GM12892 (cell line): ENCODE data around the gene CPOX.

Source experiments
- DNase-seq: peaks from one replicate; pipeline ENCODE4 v3.0.0; 2011; ENCODE audit not compliant: insufficient read length
- FAIRE-seq: peaks from 2 replicates; lab custom pipeline; 2011; peaks lifted over from hg19 to GRCh38; lab: Jason Lieb, UNC
- POLR2A ChIP-seq: IDR thresholded peaks from 2 replicates; pipeline ENCODE4 v1.6.1; 2011; ENCODE audit warnings: low read depth, low read length, control low read depth
- POLR2AphosphoS5 ChIP-seq: IDR thresholded peaks from 2 replicates; pipeline ENCODE4 v1.6.1; 2011; ENCODE audit warnings: low read depth, low read length, control low read depth
- TAF1 ChIP-seq: IDR thresholded peaks from 2 replicates; pipeline ENCODE4 v1.6.1; 2011; ENCODE audit warnings: low read depth, mild to moderate bottlenecking, control low read depth, low read length, borderline replicate concordance

The CPOX gene

DNA sequence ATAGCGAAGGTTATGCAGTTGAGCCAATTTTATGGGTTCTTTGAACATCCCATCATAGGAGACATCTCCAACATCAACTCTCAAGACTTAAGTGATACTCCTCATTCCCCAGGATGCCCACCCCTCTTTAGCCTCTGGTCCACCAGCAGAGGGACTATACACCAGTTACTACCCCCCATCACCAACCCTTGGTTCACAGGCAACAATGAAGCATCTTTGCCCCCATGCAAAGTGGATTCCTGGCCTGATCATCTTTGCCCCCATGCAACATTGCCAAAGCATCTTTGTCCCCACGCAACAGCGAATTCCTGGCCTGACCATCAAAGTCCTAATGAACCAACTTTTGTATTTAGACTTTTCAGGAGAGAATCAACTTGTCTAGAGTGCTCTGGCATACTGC lies 42.6 kb downstream of the CPOX start:
- no peak for DNase-seq
- peak; percentile 81 for FAIRE-seq
- no peak; the same call in 1 of the 2 replicates for TF ChIP-seq POLR2A
- TF ChIP-seq POLR2AphosphoS5 = peak; percentile 54; the same call in 1 of the 2 replicates
- TF ChIP-seq TAF1 = no peak

DNA sequence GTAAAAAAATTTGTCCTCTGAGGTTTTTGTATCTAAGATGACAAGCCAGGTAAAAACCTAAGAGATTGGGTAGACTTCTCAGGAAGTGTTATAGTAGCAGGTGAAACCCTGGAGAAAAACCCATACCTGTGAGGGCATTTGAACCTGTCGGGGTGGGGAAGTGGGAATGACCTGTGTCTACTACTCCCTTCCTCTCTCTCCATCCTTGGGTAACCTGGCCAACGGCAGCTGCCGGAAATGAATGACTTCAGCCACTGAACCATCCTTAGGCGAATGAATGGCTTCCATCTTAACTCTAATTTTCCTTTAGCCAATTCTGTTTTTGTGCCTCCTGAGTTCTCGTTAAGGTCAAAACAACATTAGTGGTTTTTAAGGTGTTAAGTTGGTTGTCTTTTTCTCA lies 44.9 kb downstream of the CPOX start:
- no peak for TF ChIP-seq TAF1
- TF ChIP-seq POLR2A = 0 out of 2 replicates have a peak, but pooled peaks have one; percentile 40
- DNase-seq = no peak
- peak; percentile 60 for FAIRE-seq

DNA sequence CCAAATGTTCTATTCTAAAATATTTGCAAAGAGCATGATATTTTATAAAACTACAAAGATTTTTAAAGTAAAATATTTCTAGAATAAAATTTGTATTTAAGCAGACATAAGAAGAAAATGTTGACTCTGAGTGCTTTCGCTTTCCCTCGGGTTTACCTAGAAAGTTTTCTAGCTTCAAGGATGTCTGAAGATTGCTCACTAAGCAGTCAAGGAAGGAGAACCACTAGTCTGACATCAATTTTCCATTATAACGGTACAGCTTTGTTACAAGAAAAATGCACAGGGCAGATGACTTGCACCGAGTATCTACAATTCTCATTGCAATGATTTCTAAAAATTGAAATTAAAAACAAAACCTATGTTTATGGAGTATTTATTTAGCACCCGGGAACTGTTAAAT lies 47.5 kb downstream of the CPOX start:
- DNase-seq = no peak
- peak; percentile 90 for FAIRE-seq
- TF ChIP-seq TAF1 (no peak), POLR2AphosphoS5 (no peak), POLR2A (no peak)

DNA sequence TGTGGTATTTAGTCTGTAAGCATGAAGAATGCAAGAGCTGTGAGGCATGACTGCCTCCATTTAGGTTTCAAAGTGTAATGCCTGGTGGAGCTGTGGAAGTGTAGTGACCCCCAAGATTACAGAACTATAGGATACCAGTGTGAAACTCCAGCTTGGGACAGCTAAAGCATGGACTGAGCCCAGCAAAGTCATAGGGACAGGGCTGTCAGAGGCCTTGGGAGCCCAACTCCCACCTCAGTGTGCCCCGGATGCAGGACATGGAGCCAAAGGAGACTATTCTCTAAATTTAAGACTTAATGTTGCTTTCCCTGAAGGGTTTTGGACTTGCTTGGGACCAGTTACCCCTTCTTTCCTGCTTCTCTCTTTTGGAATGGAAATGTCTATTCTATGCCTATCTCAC lies 50.8 kb downstream of the CPOX start:
- FAIRE-seq (no peak), DNase-seq (no peak)
- TF ChIP-seq POLR2AphosphoS5 (peak; percentile 59; the same call in 1 of the 2 replicates), TAF1 (no peak), POLR2A (no peak; the same call in 1 of the 2 replicates)

DNA sequence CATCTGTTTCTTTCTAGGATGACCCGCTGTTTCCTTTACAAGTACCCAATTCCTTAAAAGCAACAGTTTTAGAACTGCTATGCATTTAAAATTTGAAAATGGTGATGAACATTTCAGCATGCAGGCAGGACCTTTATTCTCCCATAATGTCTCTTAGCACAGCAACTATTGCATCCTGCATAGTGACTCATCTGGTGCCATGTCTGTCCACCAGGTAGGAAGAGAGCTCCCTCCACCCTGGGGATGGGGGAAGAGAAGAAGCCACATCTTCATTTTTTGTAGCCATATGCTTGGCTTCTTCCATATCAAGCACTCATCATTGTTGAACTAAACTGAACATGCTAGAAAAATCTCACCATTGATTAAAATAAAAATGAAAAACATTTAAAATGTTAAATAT lies 51.7 kb downstream of the CPOX start:
- TF ChIP-seq TAF1 (no peak), POLR2AphosphoS5 (0 out of 2 replicates have a peak, but pooled peaks have one; percentile 35), POLR2A (no peak)
- DNase-seq (no peak), FAIRE-seq (peak; percentile 90)

DNA sequence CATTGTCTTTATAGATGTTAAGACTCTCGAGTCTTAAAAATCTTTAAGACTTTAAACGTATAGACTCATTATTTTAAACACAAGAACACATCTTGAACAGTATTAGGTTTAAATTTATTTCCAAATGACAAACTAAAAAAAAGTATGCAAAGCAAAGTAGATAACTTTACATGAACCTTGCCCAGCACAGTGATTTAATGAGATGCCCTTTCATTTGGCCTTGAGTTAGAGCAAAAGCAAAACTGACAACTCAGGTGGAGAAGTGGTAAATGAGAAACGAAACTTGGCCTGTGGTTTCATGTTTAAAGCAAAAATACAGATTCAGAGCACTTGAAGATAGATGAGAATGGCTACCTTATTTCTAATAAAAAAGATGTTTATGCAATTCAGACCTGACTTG lies 53.1 kb downstream of the CPOX start:
- no peak for DNase-seq
- FAIRE-seq = peak; percentile 96
- TF ChIP-seq POLR2A (no peak), POLR2AphosphoS5 (peak; percentile 53; the same call in 1 of the 2 replicates), TAF1 (no peak)

DNA sequence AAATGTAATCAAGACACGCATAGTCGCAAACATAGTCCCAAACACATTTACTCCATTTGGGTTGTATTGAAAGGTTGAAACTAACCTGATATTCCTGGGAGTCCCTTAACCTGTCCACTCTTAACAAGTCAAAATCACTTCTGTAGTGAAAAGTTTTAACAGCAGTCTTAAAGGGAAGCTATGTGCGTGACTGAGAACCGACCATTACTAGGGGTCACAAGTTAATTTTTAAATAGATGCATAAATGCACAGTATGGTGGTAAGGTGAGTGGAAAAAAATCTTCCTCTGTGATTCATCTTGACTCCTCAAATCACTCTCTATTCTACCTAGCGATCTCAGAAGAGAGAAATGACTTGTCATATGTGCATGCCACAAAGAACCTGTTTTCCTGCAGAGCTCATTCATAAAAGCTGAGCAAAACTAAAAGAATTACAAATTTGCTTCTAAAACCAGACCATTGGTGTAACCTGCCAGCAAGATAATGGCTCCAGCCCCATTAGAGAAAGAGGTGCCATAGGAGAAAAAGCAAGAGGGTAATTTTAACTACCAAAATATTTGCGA lies 56.9 kb downstream of the CPOX start:
- peak; percentile 97 for FAIRE-seq
- TF ChIP-seq POLR2A = peak; percentile 98
- peak; percentile 99 for TF ChIP-seq POLR2AphosphoS5
- TF ChIP-seq TAF1 = peak; percentile 47; the same call in 1 of the 2 replicates
- no peak for DNase-seq

DNA sequence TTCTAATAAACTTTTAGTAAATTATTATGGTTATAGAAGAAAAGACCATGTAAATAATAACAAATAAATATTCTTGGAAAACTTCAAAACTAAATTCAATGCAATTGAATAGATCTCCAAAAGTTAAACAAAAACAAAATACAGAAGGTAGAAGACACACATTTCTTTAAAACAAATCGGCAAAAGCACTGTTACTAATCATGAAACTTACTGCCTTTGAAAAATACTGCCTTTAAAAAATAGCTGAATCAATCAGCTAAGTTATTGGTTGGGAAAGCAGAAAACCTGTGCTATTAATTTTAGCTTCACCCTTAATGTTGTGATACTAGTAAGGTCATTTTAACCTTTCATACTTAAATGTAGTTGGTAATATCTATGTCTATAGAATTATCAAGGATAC lies 58.7 kb downstream of the CPOX start:
- DNase-seq (no peak), FAIRE-seq (no peak)
- TF ChIP-seq TAF1 (no peak), POLR2AphosphoS5 (peak; percentile 19; the same call in 1 of the 2 replicates), POLR2A (0 out of 2 replicates have a peak, but pooled peaks have one; percentile 36)

DNA sequence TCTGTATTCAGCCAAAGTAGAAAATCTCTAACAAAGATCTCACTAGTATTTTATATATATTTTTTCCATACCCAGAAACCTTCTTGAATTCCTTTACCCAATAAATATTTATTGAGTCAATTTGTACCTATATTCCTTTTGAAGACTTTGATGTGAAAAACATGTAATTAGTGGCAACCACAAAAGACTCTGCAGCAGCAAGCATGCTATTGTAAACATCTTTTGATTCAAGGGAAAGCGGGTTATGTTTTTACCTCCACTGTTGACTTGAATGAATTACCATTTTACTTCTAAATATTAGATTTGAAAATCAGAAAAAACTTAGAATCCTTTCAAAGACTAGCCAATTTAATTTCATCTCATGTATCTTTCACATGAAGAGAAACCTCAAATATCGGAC lies 59.2 kb downstream of the CPOX start:
- DNase-seq (no peak), FAIRE-seq (peak; percentile 80)
- TF ChIP-seq POLR2A = no peak
- TF ChIP-seq TAF1 = no peak
- no peak; the same call in 1 of the 2 replicates for TF ChIP-seq POLR2AphosphoS5

DNA sequence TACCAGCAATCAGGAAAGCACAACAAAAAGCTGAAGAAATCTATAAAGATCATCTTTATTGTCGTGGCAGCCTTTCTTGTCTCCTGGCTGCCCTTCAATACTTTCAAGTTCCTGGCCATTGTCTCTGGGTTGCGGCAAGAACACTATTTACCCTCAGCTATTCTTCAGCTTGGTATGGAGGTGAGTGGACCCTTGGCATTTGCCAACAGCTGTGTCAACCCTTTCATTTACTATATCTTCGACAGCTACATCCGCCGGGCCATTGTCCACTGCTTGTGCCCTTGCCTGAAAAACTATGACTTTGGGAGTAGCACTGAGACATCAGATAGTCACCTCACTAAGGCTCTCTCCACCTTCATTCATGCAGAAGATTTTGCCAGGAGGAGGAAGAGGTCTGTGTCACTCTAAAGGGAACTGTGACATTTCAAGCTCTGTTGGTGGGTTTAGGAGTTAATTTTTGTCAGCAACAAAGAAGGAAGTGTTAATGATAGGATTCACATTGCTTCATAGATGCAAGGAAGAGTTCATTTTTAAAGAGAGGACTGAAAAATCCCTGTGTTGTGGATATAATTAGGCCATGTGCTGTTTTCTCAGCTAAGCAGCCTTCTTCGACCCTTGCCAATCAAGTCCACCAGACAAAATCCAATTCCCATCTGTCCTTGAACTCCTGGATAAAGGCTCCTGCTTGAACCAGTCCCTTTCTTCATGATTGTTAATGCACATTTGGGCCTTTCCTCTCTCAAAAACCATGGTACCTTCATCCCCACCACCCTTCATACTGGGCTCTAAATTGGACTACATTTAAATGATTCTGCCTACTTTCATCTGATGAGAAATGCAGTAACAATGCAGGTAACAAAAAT lies 60.5 kb downstream of the CPOX start:
- TF ChIP-seq POLR2A (peak; percentile 74), POLR2AphosphoS5 (peak; percentile 92), TAF1 (no peak)
- FAIRE-seq = no peak
- DNase-seq = no peak

DNA sequence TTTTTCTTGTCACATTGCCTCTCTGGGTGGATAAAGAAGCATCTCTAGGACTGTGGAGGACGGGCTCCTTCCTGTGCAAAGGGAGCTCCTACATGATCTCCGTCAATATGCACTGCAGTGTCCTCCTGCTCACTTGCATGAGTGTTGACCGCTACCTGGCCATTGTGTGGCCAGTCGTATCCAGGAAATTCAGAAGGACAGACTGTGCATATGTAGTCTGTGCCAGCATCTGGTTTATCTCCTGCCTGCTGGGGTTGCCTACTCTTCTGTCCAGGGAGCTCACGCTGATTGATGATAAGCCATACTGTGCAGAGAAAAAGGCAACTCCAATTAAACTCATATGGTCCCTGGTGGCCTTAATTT lies 61.2 kb downstream of the CPOX start:
- DNase-seq = no peak
- peak; percentile 87 for FAIRE-seq
- TF ChIP-seq POLR2AphosphoS5 (peak; percentile 91; the same call in 1 of the 2 replicates), TAF1 (no peak), POLR2A (peak; percentile 82)
